T-helper 17 cell (primary cell): Measurements from ENCODE around the gene CCDC144A. TPM values are rescaled to one million over a fixed set of nuclear protein-coding genes. Genes with fewer than 3 reads are reported as not detected.
"Not testable (repeated sequence)": the region's sequence is repeated elsewhere in the genome, so short reads cannot be mapped to it uniquely, and the experiment has no call there.

Source experiments
- ATAC-seq: fragments of 150-1000 bp; cut with Tn5 transposase; 2 replicates; pipeline ENCODE4 v1.10.0; 2021; ENCODE audit warnings: mild to moderate bottlenecking, moderate library complexity
- DNase-seq, 3 donors: peaks; one replicate each; pipeline versions ENCODE4 v3.0.0 to v3.0.0-alpha.2; 2020 to 2021
- H3K9me3 ChIP-seq: one replicate; pipeline ENCODE4 v1.7.0; 2013; ENCODE audit warnings: low read length, mild to moderate bottlenecking; ENCODE audit not compliant: control insufficient read depth, poor library complexity, severe bottlenecking
- H3K27ac Mint-ChIP-seq: one replicate; pipeline ENCODE4 v1.8.0; 2022; ENCODE audit warnings: mild to moderate bottlenecking, moderate library complexity, mixed read lengths
- H3K27me3 Mint-ChIP-seq: one replicate; pipeline ENCODE4 v1.8.0; 2022; ENCODE audit warnings: mixed read lengths
- H3K36me3 Mint-ChIP-seq: one replicate; pipeline ENCODE4 v1.8.0; 2022; ENCODE audit warnings: low read depth, mixed read lengths
- H3K4me1 Mint-ChIP-seq: one replicate; pipeline ENCODE4 v1.8.0; 2022; ENCODE audit warnings: mild to moderate bottlenecking, mixed read lengths
- H3K4me3 Mint-ChIP-seq: one replicate; pipeline ENCODE4 v1.8.0; 2022; ENCODE audit warnings: mild to moderate bottlenecking, moderate library complexity, mixed read lengths
- total RNA-seq, 4 donors: library from RNA in 2 of 4; stranded (reverse) in 2 of 4; gene quantifications; one replicate each; pipeline ENCODE4 v1.2.3 and lab custom pipeline; 2022 to 2026

Gene CCDC144A
- total RNA-seq, 2 donors from 2014 or later: 9.9 to 11.8 TPM

- H3K4me1 Mint-ChIP-seq, H3K27ac Mint-ChIP-seq: not testable (repeated sequence)
Measured at GRCh38 chr17:16683290-16684138, 6.5 kb upstream of the CCDC144A start.

GRCh38 chr17:16686019-16686418 is 4.0 kb upstream of the CCDC144A start:
- not testable (repeated sequence) for H3K27ac Mint-ChIP-seq, H3K36me3 Mint-ChIP-seq, H3K4me1 Mint-ChIP-seq, DNase-seq, H3K4me3 Mint-ChIP-seq, ATAC-seq, H3K9me3 ChIP-seq
- peaks cover 31% of the 10 kb centered on the region for H3K27me3 Mint-ChIP-seq

More at GRCh38 chr17:16683290-16684138, 6.5 kb upstream of the CCDC144A start:
- H3K36me3 Mint-ChIP-seq, H3K4me3 Mint-ChIP-seq, ATAC-seq, H3K9me3 ChIP-seq, DNase-seq: not testable (repeated sequence)
- peaks cover 36% of the 10 kb centered on the region for H3K27me3 Mint-ChIP-seq

- H3K27me3 Mint-ChIP-seq: peaks cover 24% of the 10 kb centered on the region
Measured at GRCh38 chr17:16687151-16687550, 2.9 kb upstream of the CCDC144A start.

GRCh38 chr17:16690447-16690846 is 406 bp downstream of the CCDC144A start:
- H3K4me1 Mint-ChIP-seq, DNase-seq, ATAC-seq, H3K9me3 ChIP-seq, H3K36me3 Mint-ChIP-seq, H3K27me3 Mint-ChIP-seq, H3K27ac Mint-ChIP-seq, H3K4me3 Mint-ChIP-seq: not testable (repeated sequence)

More at GRCh38 chr17:16687151-16687550, 2.9 kb upstream of the CCDC144A start:
- DNase-seq, H3K4me3 Mint-ChIP-seq, ATAC-seq, H3K36me3 Mint-ChIP-seq, H3K9me3 ChIP-seq, H3K27ac Mint-ChIP-seq, H3K4me1 Mint-ChIP-seq: not testable (repeated sequence)

GRCh38 chr17:16697603-16698002 is 7.6 kb downstream of the CCDC144A start:
- not testable (repeated sequence) for H3K4me1 Mint-ChIP-seq, H3K27ac Mint-ChIP-seq, H3K4me3 Mint-ChIP-seq, H3K9me3 ChIP-seq, ATAC-seq, DNase-seq, H3K36me3 Mint-ChIP-seq
- H3K27me3 Mint-ChIP-seq: peaks cover 10% of the 10 kb centered on the region

- ATAC-seq: not testable (repeated sequence)
Measured at GRCh38 chr17:16745492-16746203, 55.6 kb downstream of the CCDC144A start.

GRCh38 chr17:16746571-16746970 is 56.5 kb downstream of the CCDC144A start:
- peak; percentile 35 for ATAC-seq
- not testable (repeated sequence) for H3K4me1 Mint-ChIP-seq, H3K27ac Mint-ChIP-seq, H3K36me3 Mint-ChIP-seq, DNase-seq, H3K9me3 ChIP-seq, H3K4me3 Mint-ChIP-seq
- H3K27me3 Mint-ChIP-seq: peaks cover 59% of the 10 kb centered on the region

More at GRCh38 chr17:16745492-16746203, 55.6 kb downstream of the CCDC144A start:
- H3K36me3 Mint-ChIP-seq, H3K27ac Mint-ChIP-seq, H3K9me3 ChIP-seq, DNase-seq, H3K4me1 Mint-ChIP-seq: not testable (repeated sequence)
- peaks cover 49% of the 10 kb centered on the region for H3K27me3 Mint-ChIP-seq
- H3K4me3 Mint-ChIP-seq: peak overlapping the region; percentile 73

GRCh38 chr17:16750515-16750914 is 60.5 kb downstream of the CCDC144A start:
- peaks cover 45% of the 10 kb centered on the region for H3K27me3 Mint-ChIP-seq
- not testable (repeated sequence) for H3K4me3 Mint-ChIP-seq, ATAC-seq, DNase-seq, H3K4me1 Mint-ChIP-seq, H3K36me3 Mint-ChIP-seq, H3K9me3 ChIP-seq, H3K27ac Mint-ChIP-seq

GRCh38 chr17:16751224-16751923 is 61.3 kb downstream of the CCDC144A start:
- not testable (repeated sequence) for H3K4me3 Mint-ChIP-seq, H3K9me3 ChIP-seq, H3K27ac Mint-ChIP-seq, H3K36me3 Mint-ChIP-seq, H3K4me1 Mint-ChIP-seq, DNase-seq
- peaks cover 36% of the 10 kb centered on the region for H3K27me3 Mint-ChIP-seq
- peak; percentile 72 for ATAC-seq

- not testable (repeated sequence) for H3K36me3 Mint-ChIP-seq, H3K27ac Mint-ChIP-seq, H3K4me3 Mint-ChIP-seq, H3K4me1 Mint-ChIP-seq, H3K9me3 ChIP-seq, DNase-seq, ATAC-seq
- H3K27me3 Mint-ChIP-seq: peaks cover 31% of the 10 kb centered on the region
Measured at GRCh38 chr17:16751924-16752287, 61.9 kb downstream of the CCDC144A start.

- H3K27me3 Mint-ChIP-seq, DNase-seq, H3K4me3 Mint-ChIP-seq, H3K27ac Mint-ChIP-seq, H3K36me3 Mint-ChIP-seq, H3K9me3 ChIP-seq, H3K4me1 Mint-ChIP-seq, ATAC-seq: not testable (repeated sequence)
Measured at GRCh38 chr17:16757520-16757919, 67.5 kb downstream of the CCDC144A start.

GRCh38 chr17:16758177-16758576 is 68.1 kb downstream of the CCDC144A start:
- not testable (repeated sequence) for H3K27ac Mint-ChIP-seq, H3K27me3 Mint-ChIP-seq, H3K4me1 Mint-ChIP-seq, H3K36me3 Mint-ChIP-seq, H3K9me3 ChIP-seq, H3K4me3 Mint-ChIP-seq, ATAC-seq, DNase-seq
